OCI-LY7 (cell line): Measurements from ENCODE around the gene TNP1. TPM values are rescaled to one million over a fixed set of nuclear protein-coding genes. Genes with fewer than 3 reads are reported as not detected.

Experiments used
- BruUV-seq: library from RNA; stranded (reverse); fragments of 400-500 nt; replicated peaks from 2 replicates; lab custom pipeline; 2021; lab: Mats Ljungman, UMichigan
- CTCF ChIA-PET: fragments of 300-600 bp; sonication (Branson Sonifier 250); formaldehyde crosslinking; loops from one replicate; lab custom pipeline; 2022; ENCODE audit warnings: antibody characterized with exemption; ENCODE audit not compliant: unreplicated experiment; lab: Charles Lee
- POLR2A ChIA-PET: fragments of 300-600 bp; sonication (Branson Sonifier 250); formaldehyde crosslinking; loops from one replicate; lab custom pipeline; 2022; ENCODE audit warnings: antibody characterized with exemption; lab: Charles Lee
- DNase-seq: peaks from one replicate; pipeline ENCODE4 v3.0.0-alpha.2; 2015; ENCODE audit warnings: low spot score
- H2AFZ ChIP-seq: fragments of 200-600 bp; sonication (generic), shearing (Covaris generic); 2 replicates; pipeline ENCODE4 v1.6.1; 2014; ENCODE audit warnings: mild to moderate bottlenecking, antibody characterized with exemption, low read length, moderate library complexity
- H3K27ac ChIP-seq: fragments of 200-600 bp; sonication (generic); 2 replicates; pipeline ENCODE4 v1.5.1; 2014; ENCODE audit warnings: mixed run types, low read depth, mild to moderate bottlenecking, moderate library complexity, low read length, inconsistent platforms; ENCODE audit not compliant: poor library complexity, severe bottlenecking
- H3K36me3 ChIP-seq: fragments of 200-600 bp; sonication (generic); 2 replicates; pipeline ENCODE4 v1.6.1; 2014; ENCODE audit warnings: mild to moderate bottlenecking, antibody characterized with exemption, low read length, moderate library complexity, mixed read lengths; ENCODE audit not compliant: insufficient read depth
- H3K4me1 ChIP-seq: fragments of 200-600 bp; sonication (generic); 2 replicates; pipeline ENCODE4 v1.5.1; 2014; ENCODE audit warnings: mild to moderate bottlenecking, low read length; ENCODE audit not compliant: insufficient read depth, poor library complexity, severe bottlenecking
- H3K4me2 ChIP-seq: fragments of 200-600 bp; sonication (generic); 2 replicates; pipeline ENCODE4 v1.6.1; 2014; ENCODE audit warnings: mild to moderate bottlenecking, low read length
- H3K4me3 ChIP-seq: fragments of 200-600 bp; sonication (generic); 2 replicates; pipeline ENCODE4 v1.5.1; 2014; ENCODE audit warnings: mild to moderate bottlenecking, low read depth, low read length; ENCODE audit not compliant: poor library complexity, severe bottlenecking
- H3K79me2 ChIP-seq: fragments of 200-600 bp; sonication (generic); 2 replicates; pipeline ENCODE4 v1.6.1; 2016; ENCODE audit warnings: low read depth, mild to moderate bottlenecking, low read length, moderate library complexity, mixed read lengths; ENCODE audit not compliant: insufficient read depth
- H3K9me2 ChIP-seq: fragments of 200-600 bp; sonication (generic); 2 replicates; pipeline ENCODE4 v1.6.1; 2016; ENCODE audit warnings: mild to moderate bottlenecking, low read length, mixed read lengths; ENCODE audit not compliant: insufficient read depth
- H3K9me3 ChIP-seq: fragments of 200-600 bp; sonication (generic); 2 replicates; pipeline ENCODE4 v1.6.1; 2014; ENCODE audit warnings: mild to moderate bottlenecking, mixed run types, low read length, mixed read lengths
- H4K20me1 ChIP-seq: fragments of 200-600 bp; sonication (generic); 2 replicates; pipeline ENCODE4 v1.6.1; 2014; ENCODE audit warnings: mild to moderate bottlenecking, antibody characterized with exemption, low read length, moderate library complexity, mixed read lengths; ENCODE audit not compliant: insufficient read depth
- CTCF ChIP-seq: fragments of 200-600 bp; sonication (generic); conservative IDR thresholded peaks from 2 replicates; pipeline ENCODE4 v1.5.1; 2014; ENCODE audit warnings: mild to moderate bottlenecking, antibody characterized with exemption, low read length, moderate library complexity, mixed read lengths
- EZH2phosphoT487 ChIP-seq: fragments of 200-600 bp; sonication (generic); IDR thresholded peaks from 2 replicates; pipeline ENCODE4 v1.6.1; 2018; ENCODE audit warnings: low read depth, borderline replicate concordance, mild to moderate bottlenecking, mixed run types, antibody characterized with exemption, low read length, moderate library complexity, mixed read lengths
- intact Hi-C: fragments of 100-400 bp; cut with micrococcal nuclease; formaldehyde crosslinking; loops from one replicate; pipeline ENCODE4 v1.10.0; 2022; ENCODE audit not compliant: unreplicated experiment
- total RNA-seq, 2 experiments: library from RNA; depleted of rRNA in 1 of 2; stranded (reverse); fragments of >200 nt in 1 of 2; shearing (Covaris generic) in 1 of 2; gene quantifications; 2 replicates each; pipeline ENCODE4 v1.2.3, GENCODE V29; 2014 to 2022

TNP1 gene
- total RNA-seq, 2 experiments from 2014 or later = not detected

DNA sequence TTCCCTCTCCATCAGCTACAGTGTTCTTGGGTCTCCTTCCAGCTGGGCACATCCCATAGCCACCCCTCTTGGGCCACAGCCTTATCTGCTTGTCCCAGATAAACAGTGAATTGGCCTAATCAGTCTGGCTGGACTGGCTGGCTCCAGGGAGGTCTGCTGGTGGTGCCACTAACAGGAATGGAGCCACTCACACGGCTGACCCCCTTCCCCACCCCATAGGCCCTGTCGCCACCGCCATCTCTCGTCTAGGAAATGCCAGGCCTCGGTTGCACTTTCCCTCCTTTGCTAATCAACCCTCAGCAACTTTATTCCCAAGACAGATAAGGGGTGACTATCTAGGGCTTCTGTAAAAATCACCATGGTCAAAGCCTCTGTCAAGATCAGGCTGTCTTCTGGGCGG lies 23.0 kb upstream of the TNP1 start:
- H3K9me2 ChIP-seq = no peaks in the 10 kb centered on the region
- no peak overlapping the region for H2AFZ ChIP-seq
- H4K20me1 ChIP-seq = no peaks in the 10 kb centered on the region
- H3K4me2 ChIP-seq = no peak overlapping the region
- CTCF ChIA-PET = no interaction called here
- no peaks in the 10 kb centered on the region for H3K4me1 ChIP-seq
- no peaks in the 10 kb centered on the region for H3K79me2 ChIP-seq
- H3K4me3 ChIP-seq = no peak overlapping the region
- TF ChIP-seq CTCF (no peak), EZH2phosphoT487 (no peak)
- BruUV-seq = no TSS peak
- no peaks in the 10 kb centered on the region for H3K36me3 ChIP-seq
- intact Hi-C loops = loop anchor here (5.0 kb wide), 1 partner anchor 181 kb away; no protein-coding TSS in a partner anchor
- H3K27ac ChIP-seq = no peak overlapping the region
- DNase-seq = no peak
- no peaks in the 10 kb centered on the region for H3K9me3 ChIP-seq
- POLR2A ChIA-PET = no interaction called here

DNA sequence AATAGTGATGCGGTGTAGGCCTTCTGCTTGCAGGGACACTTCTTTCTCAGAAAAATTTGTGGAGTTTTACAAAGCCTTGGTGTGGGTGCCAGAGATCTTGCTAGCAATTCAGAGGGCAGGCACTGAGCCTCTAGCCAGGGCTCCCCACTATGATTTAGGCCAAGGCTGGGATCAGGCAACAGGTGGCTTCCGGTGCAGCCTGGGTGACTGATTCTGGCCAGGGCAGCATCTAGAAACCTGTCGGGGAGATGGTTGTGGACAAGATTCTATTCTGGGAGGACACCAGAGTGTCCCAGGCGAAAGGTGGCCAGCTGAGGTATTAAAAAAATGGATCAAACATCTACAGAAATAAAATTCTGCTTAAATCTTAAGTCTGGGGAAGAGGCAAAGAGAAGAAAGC lies 21.5 kb upstream of the TNP1 start:
- CTCF ChIA-PET = no interaction called here

More for the DNA sequence above, 21.5 kb upstream of the TNP1 start:
- intact Hi-C loops = loop anchor here (5.0 kb wide), 1 partner anchor 179 kb away; no protein-coding TSS in a partner anchor
- no peak for TF ChIP-seq EZH2phosphoT487
- TF ChIP-seq CTCF = no peak
- Histone ChIP-seq H3K4me3 (no peak overlapping the region), H3K9me3 (no peaks in the 10 kb centered on the region), H3K4me1 (no peaks in the 10 kb centered on the region), H4K20me1 (no peaks in the 10 kb centered on the region), H3K9me2 (no peaks in the 10 kb centered on the region), H3K79me2 (no peaks in the 10 kb centered on the region), H3K36me3 (no peaks in the 10 kb centered on the region), H3K4me2 (no peak overlapping the region), H2AFZ (no peak overlapping the region), H3K27ac (no peak overlapping the region)
- no peak for DNase-seq
- no TSS peak for BruUV-seq
- POLR2A ChIA-PET = interaction anchor here (0.7 kb wide), 1 partner anchor 20 kb away, joined by 3 read pairs; no protein-coding TSS in a partner anchor
